ENCODE data around the gene VAPB.
A peak's percentile ranks its signal among the peaks of the same experiment; 100 is the strongest.
"Not testable (repeated sequence)": the region's sequence is repeated elsewhere in the genome, so short reads cannot be mapped to it uniquely, and the experiment has no call there.

Gene VAPB

GRCh38 chr20:58388882-58389323 is at the start of gene VAPB:
VAPB (plus strand) TSS chr20:58389229; CDS start chr20:58389460, 231 bp downstream.
- peak; percentile 96 for DNase-seq (ENCODE audit: low spot score)

GRCh38 chr20:58339741-58340140 is 49.3 kb upstream of the VAPB start:
- DNase-seq (ENCODE audit: low spot score) = no peak

- DNase-seq (ENCODE audit: low spot score) = no peak
These were observed 48.9 kb upstream of the VAPB start for GRCh38 chr20:58340151-58340550.

GRCh38 chr20:58340853-58341252 is 48.2 kb upstream of the VAPB start:
- no peak for DNase-seq (ENCODE audit: low spot score)

- no peak for DNase-seq (ENCODE audit: low spot score)
These were observed 46.7 kb upstream of the VAPB start for GRCh38 chr20:58342104-58342945.

- no peak for DNase-seq (ENCODE audit: low spot score)
These were observed 44.3 kb upstream of the VAPB start for GRCh38 chr20:58344741-58345140.

- no peak for DNase-seq (ENCODE audit: low spot score)
These were observed 39.5 kb upstream of the VAPB start for GRCh38 chr20:58349570-58349969.

GRCh38 chr20:58352468-58352867 is 36.6 kb upstream of the VAPB start:
- no peak for DNase-seq (ENCODE audit: low spot score)

GRCh38 chr20:58359441-58359840 is 29.6 kb upstream of the VAPB start:
- no peak for DNase-seq (ENCODE audit: low spot score)

GRCh38 chr20:58360936-58361335 is 28.1 kb upstream of the VAPB start:
- DNase-seq (ENCODE audit: low spot score) = no peak

GRCh38 chr20:58361481-58362205 is 27.4 kb upstream of the VAPB start:
- no peak for DNase-seq (ENCODE audit: low spot score)

- no peak for DNase-seq (ENCODE audit: low spot score)
These were observed 26.9 kb upstream of the VAPB start for GRCh38 chr20:58362206-58362516.

GRCh38 chr20:58362970-58363369 is 26.1 kb upstream of the VAPB start:
- DNase-seq (ENCODE audit: low spot score) = no peak

GRCh38 chr20:58366866-58367265 is 22.2 kb upstream of the VAPB start:
- DNase-seq (ENCODE audit: low spot score) = no peak

GRCh38 chr20:58372806-58373205 is 16.2 kb upstream of the VAPB start:
- no peak for DNase-seq (ENCODE audit: low spot score)

GRCh38 chr20:58373296-58373695 is 15.7 kb upstream of the VAPB start:
- not testable (repeated sequence) for DNase-seq (ENCODE audit: low spot score)

- no peak for DNase-seq (ENCODE audit: low spot score)
These were observed 14.8 kb upstream of the VAPB start for GRCh38 chr20:58374027-58374850.

- no peak for DNase-seq (ENCODE audit: low spot score)
These were observed 13.9 kb upstream of the VAPB start for GRCh38 chr20:58374906-58375758.

- DNase-seq (ENCODE audit: low spot score) = no peak
These were observed 13.2 kb upstream of the VAPB start for GRCh38 chr20:58375759-58376352.

- DNase-seq (ENCODE audit: low spot score) = no peak
These were observed 12.0 kb upstream of the VAPB start for GRCh38 chr20:58377017-58377416.

GRCh38 chr20:58377766-58378401 is 11.1 kb upstream of the VAPB start:
- DNase-seq (ENCODE audit: low spot score) = no peak

All from CD4-positive, alpha-beta T cell treated with Interleukin-2 at 100 ng/mL for 4 hours (primary cell).